Right renal pelvis (tissue), 4 donors: Measurements from ENCODE around the gene HIP1R. TPM values are rescaled to one million over a fixed set of nuclear protein-coding genes. Genes with fewer than 3 reads are reported as not detected.
A peak's percentile ranks its signal among the peaks of the same experiment; 100 is the strongest.
"Not testable (repeated sequence)": the region's sequence is repeated elsewhere in the genome, so short reads cannot be mapped to it uniquely, and the experiment has no call there.

Experiments used
- DNase-seq, 4 donors: peaks; one replicate each; pipeline ENCODE4 v3.0.0-alpha.2; 2013; ENCODE audit warnings: low read depth in 4 of 4, low spot score in 3 of 4, missing footprints in 1 of 4
- polyA plus RNA-seq, 4 donors: library from polyadenylated mRNA; unstranded; fragments of 120-200 nt; gene quantifications; one replicate each; pipeline ENCODE4 v1.2.1, GENCODE V29; 2013; ENCODE audit not compliant: insufficient read length in 4 of 4

Gene HIP1R, protein sequence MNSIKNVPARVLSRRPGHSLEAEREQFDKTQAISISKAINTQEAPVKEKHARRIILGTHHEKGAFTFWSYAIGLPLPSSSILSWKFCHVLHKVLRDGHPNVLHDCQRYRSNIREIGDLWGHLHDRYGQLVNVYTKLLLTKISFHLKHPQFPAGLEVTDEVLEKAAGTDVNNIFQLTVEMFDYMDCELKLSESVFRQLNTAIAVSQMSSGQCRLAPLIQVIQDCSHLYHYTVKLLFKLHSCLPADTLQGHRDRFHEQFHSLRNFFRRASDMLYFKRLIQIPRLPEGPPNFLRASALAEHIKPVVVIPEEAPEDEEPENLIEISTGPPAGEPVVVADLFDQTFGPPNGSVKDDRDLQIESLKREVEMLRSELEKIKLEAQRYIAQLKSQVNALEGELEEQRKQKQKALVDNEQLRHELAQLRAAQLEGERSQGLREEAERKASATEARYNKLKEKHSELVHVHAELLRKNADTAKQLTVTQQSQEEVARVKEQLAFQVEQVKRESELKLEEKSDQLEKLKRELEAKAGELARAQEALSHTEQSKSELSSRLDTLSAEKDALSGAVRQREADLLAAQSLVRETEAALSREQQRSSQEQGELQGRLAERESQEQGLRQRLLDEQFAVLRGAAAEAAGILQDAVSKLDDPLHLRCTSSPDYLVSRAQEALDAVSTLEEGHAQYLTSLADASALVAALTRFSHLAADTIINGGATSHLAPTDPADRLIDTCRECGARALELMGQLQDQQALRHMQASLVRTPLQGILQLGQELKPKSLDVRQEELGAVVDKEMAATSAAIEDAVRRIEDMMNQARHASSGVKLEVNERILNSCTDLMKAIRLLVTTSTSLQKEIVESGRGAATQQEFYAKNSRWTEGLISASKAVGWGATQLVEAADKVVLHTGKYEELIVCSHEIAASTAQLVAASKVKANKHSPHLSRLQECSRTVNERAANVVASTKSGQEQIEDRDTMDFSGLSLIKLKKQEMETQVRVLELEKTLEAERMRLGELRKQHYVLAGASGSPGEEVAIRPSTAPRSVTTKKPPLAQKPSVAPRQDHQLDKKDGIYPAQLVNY
- polyA plus RNA-seq = 10 to 100 TPM; 63.9 to 77.4 (median 69.7) TPM

DNA sequence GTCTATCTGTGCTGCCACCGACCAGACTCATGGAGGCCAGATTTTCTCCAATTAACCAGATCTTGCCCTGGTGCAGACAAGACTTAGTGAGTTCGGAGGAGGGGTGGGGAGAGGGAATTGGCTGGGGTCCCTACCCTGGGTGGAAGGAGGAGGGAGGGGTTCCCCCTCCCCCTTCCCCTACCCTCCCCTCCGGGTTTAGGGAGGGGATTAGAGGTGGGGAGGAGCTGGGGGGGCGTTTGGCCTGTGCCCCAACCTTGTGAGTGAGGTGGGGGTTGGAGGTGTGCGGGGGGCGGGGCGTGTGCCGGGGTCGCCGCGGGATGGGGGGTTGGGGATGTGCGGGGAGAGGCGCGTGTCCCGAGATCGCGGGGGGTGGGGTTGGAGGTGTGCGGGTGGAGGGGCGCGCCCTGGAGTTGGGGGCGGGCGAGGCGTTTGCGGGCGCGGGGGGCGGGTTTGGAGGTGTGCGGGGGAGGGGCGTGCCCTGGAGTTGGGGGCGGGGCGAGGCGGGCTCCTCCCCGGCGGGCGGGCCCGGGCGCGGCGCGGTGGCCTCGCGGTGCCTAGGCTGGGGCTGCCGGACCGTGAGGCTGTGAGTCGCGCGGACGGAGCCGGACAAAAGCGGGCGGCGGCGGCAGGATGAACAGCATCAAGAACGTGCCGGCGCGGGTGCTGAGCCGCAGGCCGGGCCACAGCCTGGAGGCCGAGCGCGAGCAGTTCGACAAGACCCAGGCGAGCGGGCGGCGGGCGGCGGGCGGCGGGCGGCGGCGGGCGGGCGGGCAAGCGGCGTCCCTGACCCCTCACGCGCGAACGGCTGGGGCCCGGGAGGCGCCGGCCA lies at the start of gene HIP1R:
Gene HIP1R (plus strand): TSS at position 537 of the 829 bp plus-strand sequence. CDS start 94 bp downstream, at position 631.
- no peak for DNase-seq

DNA sequence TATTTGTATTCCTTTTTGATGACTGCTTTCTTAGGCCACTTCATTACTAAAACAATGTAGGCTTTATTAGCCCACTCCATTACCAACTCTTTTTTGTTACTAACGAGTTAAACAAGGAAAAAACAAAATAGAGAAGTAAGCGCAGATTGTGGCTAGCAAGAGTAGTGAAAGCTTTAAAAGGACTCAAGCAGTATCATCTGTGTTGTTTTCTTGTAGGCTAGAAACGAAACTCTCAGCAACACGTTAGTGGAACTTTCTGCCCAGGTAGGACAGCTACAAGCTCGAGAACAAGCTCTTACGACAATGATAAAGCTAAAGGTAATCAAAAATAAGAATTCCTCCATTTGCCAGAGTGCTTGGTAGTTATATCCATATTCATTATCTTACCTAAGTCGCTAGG lies 49.8 kb upstream of the HIP1R start:
- no peak for DNase-seq

DNA sequence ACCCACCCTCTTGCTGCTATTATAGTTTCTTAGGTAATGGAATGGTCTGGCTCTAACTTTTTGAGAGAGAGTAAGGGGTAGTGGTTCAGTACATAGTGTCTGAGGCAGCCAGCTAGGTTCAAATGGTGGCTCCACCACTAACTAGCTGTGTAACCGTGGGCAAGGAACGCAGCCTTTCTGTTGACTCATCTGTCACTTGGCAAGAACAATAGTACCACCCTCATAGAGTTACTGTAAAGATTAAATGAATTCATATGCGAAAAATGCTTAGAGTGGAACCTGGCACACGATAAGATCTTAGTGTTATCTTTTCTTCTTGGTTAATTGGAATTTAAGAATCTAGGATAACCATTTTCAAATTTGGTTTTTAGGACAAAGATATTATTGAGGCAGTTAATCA lies 46.9 kb upstream of the HIP1R start:
- DNase-seq = no peak

DNA sequence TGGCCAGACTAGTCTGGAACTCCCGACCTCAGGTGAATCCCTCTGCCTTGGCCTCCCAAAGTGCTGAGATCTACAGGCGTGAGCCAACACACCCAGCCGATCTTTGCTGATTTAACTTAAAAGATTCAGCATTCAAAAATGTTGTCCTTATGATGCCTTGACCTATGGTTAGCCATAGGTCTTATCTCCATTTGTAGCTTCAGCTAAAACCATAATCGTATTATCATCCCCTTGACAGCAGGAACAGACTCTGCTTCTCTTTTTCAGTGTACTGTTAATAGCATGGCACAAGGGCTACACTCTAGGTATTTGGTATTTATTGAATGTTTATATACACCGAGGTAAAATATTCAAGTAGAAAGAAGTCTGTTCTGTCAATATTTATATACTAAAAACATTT lies 45.6 kb upstream of the HIP1R start:
- DNase-seq = no peak

DNA sequence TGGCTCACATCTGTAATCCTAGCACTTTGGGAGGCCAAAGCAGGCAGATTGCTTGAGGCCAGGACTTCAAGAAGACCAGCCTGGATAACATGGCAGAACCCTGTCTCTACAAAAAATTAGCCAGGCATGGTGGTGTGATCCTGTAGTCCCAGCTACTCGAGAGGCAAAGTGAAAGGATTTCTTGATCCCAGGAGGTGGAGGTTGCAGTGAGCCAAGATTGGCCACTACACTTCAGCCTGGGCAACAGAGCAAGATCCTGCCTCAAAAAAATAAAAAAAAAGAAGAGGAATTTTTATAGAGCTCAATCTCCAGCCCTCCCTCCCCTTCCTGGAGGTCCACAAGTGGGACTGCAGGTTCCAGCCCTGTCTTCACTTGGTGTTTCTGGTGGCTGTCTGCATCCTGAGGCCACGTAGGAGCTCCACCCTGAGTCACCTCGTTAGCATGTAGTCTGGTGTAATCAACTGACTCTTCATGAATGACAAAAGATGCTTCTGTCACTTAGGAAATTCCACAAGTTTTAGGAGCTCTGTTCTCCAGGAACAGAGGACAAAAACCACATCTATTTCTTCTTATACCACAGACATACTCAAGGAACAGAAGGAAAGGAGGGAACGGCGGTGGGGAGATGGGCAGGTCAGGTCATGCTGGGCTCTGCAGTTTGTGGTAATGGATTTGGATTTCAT lies 44.7 kb upstream of the HIP1R start:
- DNase-seq = no peak

DNA sequence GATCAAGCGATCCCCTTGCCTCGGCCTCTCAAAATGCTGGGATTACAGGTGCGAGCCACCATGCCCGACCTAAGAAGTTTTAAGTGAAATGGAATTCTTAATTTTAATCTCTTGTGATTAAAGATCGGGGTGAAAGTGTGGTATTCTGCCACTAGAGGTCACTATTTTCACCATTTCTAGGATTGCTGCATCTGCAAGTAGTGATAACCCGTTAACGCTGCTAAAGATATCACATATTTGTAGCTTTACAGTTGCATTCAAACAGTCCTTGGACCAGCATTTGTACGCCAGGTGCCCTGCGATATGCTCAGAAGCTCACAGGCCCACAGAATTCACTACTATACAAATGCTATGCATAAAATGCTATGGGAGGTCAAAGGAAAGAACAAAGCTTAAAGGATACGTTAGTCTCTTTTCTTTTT lies 41.6 kb upstream of the HIP1R start:
- DNase-seq = peak in 2 of 4 donors; percentile 5 to 31

DNA sequence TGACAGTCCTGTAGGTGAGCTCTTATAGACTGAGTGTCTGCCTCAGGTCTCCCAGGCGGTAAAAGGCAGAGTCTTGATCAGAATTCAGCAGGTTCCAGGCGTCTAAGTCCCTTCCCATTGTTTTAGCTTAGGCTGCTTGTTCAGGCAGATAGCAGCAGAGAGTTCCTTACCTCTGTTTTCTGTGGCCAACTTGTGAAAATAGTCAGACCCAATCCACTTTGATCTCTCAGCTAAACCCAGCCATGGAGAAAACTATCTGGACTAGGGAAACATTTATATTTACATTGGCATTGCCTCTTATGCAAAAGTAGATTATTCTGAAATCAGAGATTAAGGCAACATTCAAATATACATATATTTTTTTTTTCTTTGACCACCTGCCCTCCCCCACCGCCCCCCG lies 39.5 kb upstream of the HIP1R start:
- DNase-seq = no peak

DNA sequence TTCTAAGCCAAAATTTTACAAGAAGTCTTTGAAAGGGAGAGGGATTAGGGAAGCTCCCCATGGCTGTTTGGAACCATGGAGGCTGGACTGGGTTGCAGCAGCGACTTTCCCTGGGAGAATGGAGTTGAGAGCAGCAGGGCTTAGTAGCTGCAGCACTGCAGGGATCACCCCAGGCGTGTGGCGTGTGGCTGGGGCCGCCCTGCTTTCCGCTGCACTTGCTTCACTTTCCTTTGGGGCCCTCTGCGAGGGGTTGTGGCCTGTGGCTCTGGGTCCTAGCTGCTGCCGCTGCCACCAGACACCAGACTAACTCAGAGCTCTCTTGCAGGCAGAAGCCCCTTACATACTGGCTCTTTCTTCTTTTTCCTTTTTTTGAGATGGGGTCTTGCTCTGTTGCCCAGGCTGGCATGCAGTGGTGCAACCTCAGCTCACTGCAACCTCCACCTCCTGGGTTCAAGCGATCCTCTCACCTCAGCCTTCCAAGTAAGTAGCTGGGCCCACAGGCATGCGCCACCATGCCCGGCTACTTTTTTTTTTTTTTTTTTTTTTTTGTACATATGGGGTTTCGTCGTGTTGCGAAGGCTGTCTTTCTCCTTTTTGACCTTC lies 35.5 kb upstream of the HIP1R start:
- DNase-seq = no peak

DNA sequence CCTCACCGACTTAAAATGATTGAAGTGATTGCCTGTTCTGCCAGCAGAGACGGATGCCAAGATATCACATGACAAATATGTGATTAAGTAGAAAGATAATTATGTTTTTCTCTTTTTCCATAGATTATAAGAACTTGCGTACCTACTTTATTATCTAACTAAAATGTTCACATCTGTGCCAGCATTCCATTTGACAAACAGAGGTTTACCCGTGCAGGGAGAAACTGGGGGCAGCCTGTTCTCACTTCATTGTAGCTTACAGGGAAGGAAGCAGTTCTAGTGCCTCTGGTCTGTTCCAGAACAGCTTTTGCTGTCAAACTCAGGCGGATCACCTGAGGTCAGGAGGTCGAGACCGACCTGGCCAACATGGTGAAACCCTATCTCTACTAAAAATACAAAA lies 31.3 kb upstream of the HIP1R start:
- no peak for DNase-seq

DNA sequence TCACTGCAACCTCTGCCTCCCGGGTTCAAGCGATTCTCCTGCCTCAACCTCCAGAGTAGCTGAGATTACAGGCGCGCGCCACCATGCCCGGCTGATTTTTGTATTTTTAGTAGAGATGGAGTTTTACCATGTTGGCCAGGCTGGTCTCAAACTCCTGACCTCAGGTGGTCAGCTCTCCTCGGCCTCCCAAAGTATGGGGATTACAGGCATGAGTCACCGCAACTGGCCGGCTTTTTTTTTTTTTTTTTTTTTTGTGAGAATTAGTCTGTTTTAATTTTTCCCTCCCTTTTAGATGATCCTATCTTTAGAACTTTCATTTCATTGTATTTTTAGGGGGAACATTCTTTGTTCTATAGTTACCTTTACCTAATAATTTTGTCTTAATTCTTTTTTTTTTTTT lies 30.3 kb upstream of the HIP1R start:
- DNase-seq = not testable (repeated sequence)

DNA sequence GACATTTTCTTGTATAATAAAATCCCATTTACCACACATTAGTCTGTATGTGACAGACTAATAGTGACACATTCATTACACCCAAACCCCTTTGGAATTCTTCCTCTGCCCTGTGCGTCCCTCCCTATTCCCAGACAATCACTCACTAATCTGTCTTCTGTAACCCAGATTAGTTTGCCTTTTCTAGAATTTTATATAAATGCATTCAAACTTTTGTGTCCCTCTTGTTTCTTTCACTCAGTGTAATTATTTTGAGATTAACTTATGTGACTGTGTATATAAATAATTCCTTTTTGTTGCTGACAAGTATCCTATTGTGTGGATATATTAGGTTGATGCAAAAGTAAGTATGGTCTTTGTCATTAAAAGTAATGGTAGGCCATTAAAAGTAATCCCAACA lies 27.6 kb upstream of the HIP1R start:
- no peak for DNase-seq

DNA sequence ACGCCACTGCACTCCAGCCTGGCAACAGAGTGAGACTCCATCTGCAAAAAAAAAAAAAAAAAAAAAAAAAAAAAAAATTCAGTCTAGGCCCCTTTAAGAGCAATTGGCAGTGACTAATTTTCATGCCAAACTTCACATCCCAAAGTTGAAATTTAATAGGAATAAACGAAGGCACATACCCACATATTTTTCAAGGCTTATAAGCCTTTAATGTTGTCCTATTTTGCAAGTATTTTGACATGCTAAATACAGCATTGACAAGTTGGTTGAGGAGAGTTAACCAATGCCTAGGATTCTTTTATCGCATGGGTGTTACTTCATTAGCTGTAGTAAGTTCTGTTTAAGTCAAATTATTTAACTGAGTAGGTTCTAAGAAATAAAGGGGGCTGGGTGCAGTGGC lies 23.5 kb upstream of the HIP1R start:
- no peak for DNase-seq

DNA sequence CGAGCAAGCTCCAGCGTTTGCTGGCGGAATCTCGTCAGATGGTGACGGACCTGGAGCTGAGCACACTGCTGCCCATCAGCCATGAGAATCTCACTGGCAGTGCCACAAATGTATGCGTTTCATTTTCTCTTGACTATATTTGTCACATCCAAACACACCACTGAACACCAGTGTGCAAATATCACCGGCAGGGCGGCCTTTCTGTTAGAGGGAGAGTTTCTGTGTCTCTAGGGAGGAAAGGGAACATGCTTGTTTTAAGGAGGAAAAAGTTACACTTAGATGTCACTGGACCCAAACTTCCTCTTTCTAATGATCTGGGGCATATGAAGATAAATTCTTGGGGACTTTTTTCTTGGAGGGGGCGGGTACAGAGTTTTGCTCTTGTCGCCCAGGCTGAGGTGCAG lies 21.9 kb upstream of the HIP1R start:
- DNase-seq = no peak

DNA sequence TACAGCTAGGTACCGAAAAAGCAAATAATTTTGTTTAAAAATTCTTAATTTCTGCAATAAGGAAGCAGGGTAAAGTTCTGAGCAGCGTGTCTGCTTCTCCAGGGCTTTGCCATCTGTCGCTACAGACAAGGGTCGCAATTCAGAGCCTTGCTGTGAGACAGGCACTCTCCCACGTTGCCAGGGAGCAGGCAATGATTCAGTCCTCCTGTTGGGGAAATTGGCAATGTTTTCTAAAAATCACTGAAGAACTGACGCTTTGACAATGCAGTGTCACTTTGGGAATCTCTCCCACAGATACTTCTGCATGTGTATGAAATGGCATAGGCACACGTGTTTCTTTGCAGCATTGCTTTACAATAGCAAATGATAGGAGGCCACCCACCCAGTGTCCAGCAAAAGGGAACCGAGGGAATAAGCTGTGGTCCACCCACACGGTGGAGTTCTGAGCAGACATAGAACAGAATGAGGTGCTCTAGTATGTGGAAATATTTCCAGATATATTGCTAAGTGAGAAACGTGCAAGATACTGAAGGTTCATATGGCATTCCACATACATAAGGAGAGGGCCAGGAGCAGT lies 16.0 kb upstream of the HIP1R start:
- no peak for DNase-seq

DNA sequence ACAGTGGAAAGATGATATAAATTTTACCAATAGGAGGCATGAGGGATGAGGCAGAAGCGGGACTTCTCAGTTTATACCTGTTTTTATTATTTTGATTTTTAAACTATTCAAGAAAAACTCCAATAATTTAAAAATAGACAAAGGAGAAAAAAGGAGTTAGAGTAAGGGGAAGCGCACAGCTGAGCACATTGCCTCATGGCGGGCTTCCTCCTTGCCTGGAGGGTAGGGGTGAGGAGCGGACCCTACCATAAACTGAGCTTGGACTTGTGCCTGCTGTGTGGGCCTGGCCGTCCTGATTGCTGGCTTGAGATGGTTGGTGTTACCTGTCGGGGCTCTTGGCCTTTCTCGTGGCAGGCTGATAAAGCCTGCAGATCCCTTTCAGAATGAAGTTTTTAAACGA lies 15.1 kb upstream of the HIP1R start:
- DNase-seq = no peak

DNA sequence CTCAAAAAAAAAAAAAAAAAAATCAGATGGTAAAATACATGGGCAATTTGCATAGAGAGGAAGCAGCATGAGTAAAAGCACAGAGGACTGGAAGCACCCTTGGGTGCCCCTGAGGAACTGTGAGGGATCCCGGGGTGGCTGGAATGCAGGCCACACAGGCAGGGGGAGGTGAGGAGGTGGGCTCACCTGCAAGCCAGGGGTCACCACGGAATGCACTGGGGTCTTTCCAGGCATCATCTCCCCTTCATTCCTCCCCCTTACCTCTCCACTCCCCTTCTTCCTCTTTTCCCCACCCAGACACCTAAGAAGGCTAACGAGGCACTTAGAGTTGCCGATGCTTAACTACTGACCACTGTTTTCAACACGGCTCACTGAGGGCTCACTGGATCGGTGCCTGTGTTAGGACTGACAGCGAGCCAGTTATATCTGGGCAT lies 14.4 kb upstream of the HIP1R start:
- DNase-seq = no peak

DNA sequence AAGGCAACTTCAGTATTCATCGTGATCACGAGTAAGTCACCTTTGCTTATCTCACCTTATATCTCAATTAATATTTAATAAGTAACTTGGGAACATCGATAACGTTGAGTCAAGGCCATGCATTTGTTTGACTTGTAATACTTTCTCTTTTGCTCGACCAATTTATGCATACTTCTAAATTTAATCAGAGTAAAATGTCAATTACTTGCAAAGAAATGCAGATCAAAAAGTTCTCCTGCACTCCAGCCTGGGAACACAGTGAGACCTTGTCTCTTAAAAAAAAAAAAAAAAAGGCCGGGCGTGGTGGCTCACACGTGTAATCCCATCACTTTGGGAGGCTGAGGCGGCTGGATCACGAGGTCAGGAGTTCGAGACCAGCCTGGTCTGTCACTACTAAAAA lies 11.8 kb upstream of the HIP1R start:
- no peak for DNase-seq

DNA sequence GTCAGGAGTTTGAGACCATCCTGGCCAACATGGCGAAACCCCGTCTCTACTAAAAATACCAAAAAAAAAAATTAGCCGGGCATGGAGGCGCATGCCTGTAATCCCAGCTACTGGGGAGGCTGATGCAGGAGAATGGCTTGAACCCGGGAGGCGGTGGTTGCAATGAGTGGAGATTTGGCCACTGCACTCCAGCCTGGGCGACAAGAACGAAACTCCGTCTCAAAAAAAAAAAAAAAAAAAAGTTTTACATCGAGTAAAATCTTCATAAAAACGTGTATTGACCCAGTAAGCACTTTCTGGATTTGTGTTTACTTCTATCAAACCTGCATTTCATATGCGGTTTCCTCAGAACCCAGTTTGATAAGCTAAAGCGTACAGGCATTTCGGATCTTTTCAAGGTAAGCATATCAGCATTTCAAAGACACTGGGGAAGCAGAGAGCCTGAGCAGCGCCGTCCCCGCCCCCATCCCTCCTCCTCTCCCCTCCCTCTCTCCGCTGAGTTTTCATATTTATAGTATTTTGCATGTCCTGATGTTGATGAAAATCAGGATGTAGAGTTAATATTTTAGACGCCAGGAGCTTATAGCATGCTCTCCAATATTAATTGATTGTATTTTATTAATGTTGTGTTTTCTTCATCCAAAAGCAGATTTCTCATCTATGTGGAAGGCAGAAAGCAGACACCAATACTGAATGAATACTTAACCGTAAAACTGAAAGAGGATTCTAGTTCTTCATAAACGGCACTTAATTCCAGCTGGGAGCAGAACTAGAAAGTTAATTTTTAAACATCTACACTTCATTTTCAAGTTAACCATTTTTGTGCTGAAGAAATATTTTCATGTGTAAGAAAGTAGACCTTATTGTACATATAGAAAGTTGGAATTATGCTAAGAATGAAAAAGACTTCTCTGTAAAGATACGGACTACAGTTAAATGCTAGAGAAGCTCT lies 9.2 kb upstream of the HIP1R start:
- DNase-seq = no peak
